OCI-LY7 (cell line): Measurements from ENCODE around the gene NISCH. TPM values are rescaled to one million over a fixed set of nuclear protein-coding genes. Genes with fewer than 3 reads are reported as not detected.

Experiments
- BruUV-seq: library from RNA; stranded (reverse); fragments of 400-500 nt; replicated peaks from 2 replicates; lab custom pipeline; 2021; lab: Mats Ljungman, UMichigan
- CTCF ChIA-PET: fragments of 300-600 bp; sonication (Branson Sonifier 250); formaldehyde crosslinking; loops from one replicate; lab custom pipeline; 2022; ENCODE audit warnings: antibody characterized with exemption; ENCODE audit not compliant: unreplicated experiment; lab: Charles Lee
- POLR2A ChIA-PET: fragments of 300-600 bp; sonication (Branson Sonifier 250); formaldehyde crosslinking; loops from one replicate; lab custom pipeline; 2022; ENCODE audit warnings: antibody characterized with exemption; lab: Charles Lee
- DNase-seq: peaks from one replicate; pipeline ENCODE4 v3.0.0-alpha.2; 2015; ENCODE audit warnings: low spot score
- H2AFZ ChIP-seq: fragments of 200-600 bp; sonication (generic), shearing (Covaris generic); 2 replicates; pipeline ENCODE4 v1.6.1; 2014; ENCODE audit warnings: mild to moderate bottlenecking, antibody characterized with exemption, low read length, moderate library complexity
- H3K27ac ChIP-seq: fragments of 200-600 bp; sonication (generic); 2 replicates; pipeline ENCODE4 v1.5.1; 2014; ENCODE audit warnings: mixed run types, low read depth, mild to moderate bottlenecking, moderate library complexity, low read length, inconsistent platforms; ENCODE audit not compliant: poor library complexity, severe bottlenecking
- H3K36me3 ChIP-seq: fragments of 200-600 bp; sonication (generic); 2 replicates; pipeline ENCODE4 v1.6.1; 2014; ENCODE audit warnings: mild to moderate bottlenecking, antibody characterized with exemption, low read length, moderate library complexity, mixed read lengths; ENCODE audit not compliant: insufficient read depth
- H3K4me1 ChIP-seq: fragments of 200-600 bp; sonication (generic); 2 replicates; pipeline ENCODE4 v1.5.1; 2014; ENCODE audit warnings: mild to moderate bottlenecking, low read length; ENCODE audit not compliant: insufficient read depth, poor library complexity, severe bottlenecking
- H3K4me2 ChIP-seq: fragments of 200-600 bp; sonication (generic); 2 replicates; pipeline ENCODE4 v1.6.1; 2014; ENCODE audit warnings: mild to moderate bottlenecking, low read length
- H3K4me3 ChIP-seq: fragments of 200-600 bp; sonication (generic); 2 replicates; pipeline ENCODE4 v1.5.1; 2014; ENCODE audit warnings: mild to moderate bottlenecking, low read depth, low read length; ENCODE audit not compliant: poor library complexity, severe bottlenecking
- H3K79me2 ChIP-seq: fragments of 200-600 bp; sonication (generic); 2 replicates; pipeline ENCODE4 v1.6.1; 2016; ENCODE audit warnings: low read depth, mild to moderate bottlenecking, low read length, moderate library complexity, mixed read lengths; ENCODE audit not compliant: insufficient read depth
- H3K9me2 ChIP-seq: fragments of 200-600 bp; sonication (generic); 2 replicates; pipeline ENCODE4 v1.6.1; 2016; ENCODE audit warnings: mild to moderate bottlenecking, low read length, mixed read lengths; ENCODE audit not compliant: insufficient read depth
- H3K9me3 ChIP-seq: fragments of 200-600 bp; sonication (generic); 2 replicates; pipeline ENCODE4 v1.6.1; 2014; ENCODE audit warnings: mild to moderate bottlenecking, mixed run types, low read length, mixed read lengths
- H4K20me1 ChIP-seq: fragments of 200-600 bp; sonication (generic); 2 replicates; pipeline ENCODE4 v1.6.1; 2014; ENCODE audit warnings: mild to moderate bottlenecking, antibody characterized with exemption, low read length, moderate library complexity, mixed read lengths; ENCODE audit not compliant: insufficient read depth
- CTCF ChIP-seq: fragments of 200-600 bp; sonication (generic); conservative IDR thresholded peaks from 2 replicates; pipeline ENCODE4 v1.5.1; 2014; ENCODE audit warnings: mild to moderate bottlenecking, antibody characterized with exemption, low read length, moderate library complexity, mixed read lengths
- EZH2phosphoT487 ChIP-seq: fragments of 200-600 bp; sonication (generic); IDR thresholded peaks from 2 replicates; pipeline ENCODE4 v1.6.1; 2018; ENCODE audit warnings: low read depth, borderline replicate concordance, mild to moderate bottlenecking, mixed run types, antibody characterized with exemption, low read length, moderate library complexity, mixed read lengths
- intact Hi-C: fragments of 100-400 bp; cut with micrococcal nuclease; formaldehyde crosslinking; loops from one replicate; pipeline ENCODE4 v1.10.0; 2022; ENCODE audit not compliant: unreplicated experiment
- total RNA-seq, 2 experiments: library from RNA; depleted of rRNA in 1 of 2; stranded (reverse); fragments of >200 nt in 1 of 2; shearing (Covaris generic) in 1 of 2; gene quantifications; 2 replicates each; pipeline ENCODE4 v1.2.3, GENCODE V29; 2014 to 2022

Gene NISCH
- total RNA-seq, 2 experiments from 2014 or later: 60.5 to 73.3 TPM

GRCh38 chr3:52516509-52517195 is 61.2 kb downstream of the NISCH start:
- POLR2A ChIA-PET: no interaction called here
- no peaks in the 10 kb centered on the region for H3K79me2 ChIP-seq
- H3K9me2 ChIP-seq: no peaks in the 10 kb centered on the region

DNA sequence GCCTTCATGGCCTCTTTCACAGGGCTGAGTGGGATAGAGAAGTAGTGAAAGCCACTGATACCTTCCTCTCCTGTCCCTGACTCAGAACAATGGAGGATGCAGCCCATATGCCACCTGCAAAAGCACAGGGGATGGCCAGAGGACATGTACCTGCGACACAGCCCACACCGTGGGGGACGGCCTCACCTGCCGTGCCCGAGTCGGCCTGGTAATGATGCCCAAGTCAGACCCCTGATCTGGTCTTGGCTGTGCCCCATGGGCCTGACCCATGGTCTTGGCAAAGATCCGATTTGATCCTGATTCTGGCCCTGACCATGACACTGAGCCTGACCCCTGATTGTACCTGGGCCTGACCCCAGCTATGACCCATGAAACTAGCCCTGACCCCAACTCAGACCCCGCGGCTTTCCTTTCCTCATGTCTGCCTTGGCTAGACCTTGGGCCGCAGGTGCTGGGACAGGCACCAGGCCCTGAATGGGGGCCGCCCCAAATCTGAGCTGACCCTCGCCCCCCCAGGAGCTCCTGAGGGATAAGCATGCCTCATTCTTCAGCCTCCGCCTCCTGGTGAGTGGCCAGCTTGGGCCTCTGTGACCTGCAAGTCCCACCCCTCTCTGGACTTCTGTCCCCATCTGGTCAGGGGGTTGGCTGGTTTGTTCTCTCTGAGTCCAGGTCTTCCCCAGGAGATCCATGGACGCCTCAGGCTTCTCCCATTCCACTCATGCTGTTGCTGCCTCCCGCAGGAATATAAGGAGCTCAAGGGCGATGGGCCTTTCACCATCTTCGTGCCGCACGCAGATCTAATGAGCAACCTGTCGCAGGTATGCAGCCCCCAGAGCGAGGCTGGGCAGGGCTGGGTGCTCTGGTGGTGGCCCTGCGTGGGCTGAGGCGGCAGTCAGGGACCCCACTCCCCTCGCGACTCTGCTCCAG is 62.7 kb downstream of the NISCH start:
- BruUV-seq: no TSS peak
- no peaks in the 10 kb centered on the region for H3K9me2 ChIP-seq
- no peak overlapping the region for H3K4me2 ChIP-seq

More at GRCh38 chr3:52516509-52517195, 61.2 kb downstream of the NISCH start:
- no peak for TF ChIP-seq EZH2phosphoT487
- intact Hi-C loops: no loop called here
- Histone ChIP-seq H3K9me3 (no peaks in the 10 kb centered on the region), H3K27ac (no peak overlapping the region), H3K4me3 (no peak overlapping the region), H3K36me3 (no peaks in the 10 kb centered on the region), H3K4me1 (no peaks in the 10 kb centered on the region), H3K4me2 (no peak overlapping the region), H4K20me1 (no peaks in the 10 kb centered on the region), H2AFZ (no peak overlapping the region)
- BruUV-seq: no TSS peak
- DNase-seq: no peak
- CTCF ChIA-PET: no interaction called here

More for the DNA sequence above, 62.7 kb downstream of the NISCH start:
- H3K4me1 ChIP-seq: no peaks in the 10 kb centered on the region
- DNase-seq: no peak
- no peak for TF ChIP-seq EZH2phosphoT487
- TF ChIP-seq CTCF: no peak
- ChIA-PET CTCF (interaction anchor here (0.5 kb wide), 1 partner anchor 8 kb away, joined by 3 read pairs; no protein-coding TSS in a partner anchor), POLR2A (interaction anchor here (0.5 kb wide), 1 partner anchor 45 kb away, joined by 3 read pairs; no protein-coding TSS in a partner anchor)
- H3K4me3 ChIP-seq: no peak overlapping the region
- intact Hi-C loops: no loop called here
- H3K27ac ChIP-seq: no peak overlapping the region
- H4K20me1 ChIP-seq: no peaks in the 10 kb centered on the region
- no peaks in the 10 kb centered on the region for H3K9me3 ChIP-seq
- H3K36me3 ChIP-seq: no peaks in the 10 kb centered on the region
- H3K79me2 ChIP-seq: no peaks in the 10 kb centered on the region
- H2AFZ ChIP-seq: no peak overlapping the region
